RWPE2 (cell line): ENCODE measurements around the gene BCL2L1.

Experiments
- ATAC-seq: fragments of 200-7000 bp; cut with Tn5 transposase; 3 replicates; pipeline ENCODE4 v1.9.1; 2021; ENCODE audit warnings: low read depth
- DNase-seq: peaks from one replicate; pipeline ENCODE4 v3.0.0-alpha.2; 2020; ENCODE audit warnings: low spot score
- H3K27ac ChIP-seq: fragments of 450-650 bp; 2 replicates; pipeline ENCODE4 v1.5.1; 2017; ENCODE audit warnings: mild to moderate bottlenecking; ENCODE audit not compliant: poor library complexity, severe bottlenecking
- H3K27me3 ChIP-seq: fragments of 250-450 bp; sonication (Bioruptor Pico); 2 replicates; pipeline ENCODE4 v1.5.1; 2021; ENCODE audit warnings: mild to moderate bottlenecking, moderate library complexity; ENCODE audit not compliant: insufficient read depth, poor library complexity, severe bottlenecking
- H3K36me3 ChIP-seq: fragments of 250-450 bp; sonication (Bioruptor Pico); 2 replicates; pipeline ENCODE4 v1.5.1; 2020; ENCODE audit warnings: low read depth, mild to moderate bottlenecking, moderate library complexity
- H3K4me1 ChIP-seq: fragments of 250-450 bp; sonication (Bioruptor Pico); 2 replicates; pipeline ENCODE4 v1.5.1; 2021; ENCODE audit warnings: mild to moderate bottlenecking, moderate library complexity; ENCODE audit not compliant: insufficient read depth, poor library complexity, severe bottlenecking
- H3K4me3 ChIP-seq: fragments of 250-450 bp; sonication (Bioruptor Pico); 2 replicates; pipeline ENCODE4 v1.5.1; 2021; ENCODE audit warnings: mild to moderate bottlenecking, moderate library complexity; ENCODE audit not compliant: severe bottlenecking
- H3K9me3 ChIP-seq: fragments of 250-450 bp; sonication (Bioruptor Pico); 2 replicates; pipeline ENCODE4 v1.5.1; 2021; ENCODE audit warnings: mild to moderate bottlenecking, moderate library complexity; ENCODE audit not compliant: severe bottlenecking
- TF ChIP-seq, protein P1 (sequence below): fragments of 450-650 bp; IDR thresholded peaks from one replicate; pipeline ENCODE4 v1.5.1; 2017; ENCODE audit warnings: mild to moderate bottlenecking, moderate library complexity; ENCODE audit not compliant: poor library complexity, severe bottlenecking

Gene BCL2L1

GRCh38 chr20:31704225-31705119, 18.2 kb downstream of the BCL2L1 start:
- DNase-seq (peak; percentile 99), ATAC-seq (peak; percentile 94)
- Histone ChIP-seq H3K4me1 (peaks cover 73% of the 10 kb centered on the region), H3K9me3 (no peaks in the 10 kb centered on the region), H3K4me3 (no peak overlapping the region), H3K27ac (peak overlapping the region; percentile 99), H3K36me3 (peaks cover 98% of the 10 kb centered on the region), H3K27me3 (no peaks in the 10 kb centered on the region)
- TF ChIP-seq, protein P1, sequence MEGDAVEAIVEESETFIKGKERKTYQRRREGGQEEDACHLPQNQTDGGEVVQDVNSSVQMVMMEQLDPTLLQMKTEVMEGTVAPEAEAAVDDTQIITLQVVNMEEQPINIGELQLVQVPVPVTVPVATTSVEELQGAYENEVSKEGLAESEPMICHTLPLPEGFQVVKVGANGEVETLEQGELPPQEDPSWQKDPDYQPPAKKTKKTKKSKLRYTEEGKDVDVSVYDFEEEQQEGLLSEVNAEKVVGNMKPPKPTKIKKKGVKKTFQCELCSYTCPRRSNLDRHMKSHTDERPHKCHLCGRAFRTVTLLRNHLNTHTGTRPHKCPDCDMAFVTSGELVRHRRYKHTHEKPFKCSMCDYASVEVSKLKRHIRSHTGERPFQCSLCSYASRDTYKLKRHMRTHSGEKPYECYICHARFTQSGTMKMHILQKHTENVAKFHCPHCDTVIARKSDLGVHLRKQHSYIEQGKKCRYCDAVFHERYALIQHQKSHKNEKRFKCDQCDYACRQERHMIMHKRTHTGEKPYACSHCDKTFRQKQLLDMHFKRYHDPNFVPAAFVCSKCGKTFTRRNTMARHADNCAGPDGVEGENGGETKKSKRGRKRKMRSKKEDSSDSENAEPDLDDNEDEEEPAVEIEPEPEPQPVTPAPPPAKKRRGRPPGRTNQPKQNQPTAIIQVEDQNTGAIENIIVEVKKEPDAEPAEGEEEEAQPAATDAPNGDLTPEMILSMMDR = no peak

DNA sequence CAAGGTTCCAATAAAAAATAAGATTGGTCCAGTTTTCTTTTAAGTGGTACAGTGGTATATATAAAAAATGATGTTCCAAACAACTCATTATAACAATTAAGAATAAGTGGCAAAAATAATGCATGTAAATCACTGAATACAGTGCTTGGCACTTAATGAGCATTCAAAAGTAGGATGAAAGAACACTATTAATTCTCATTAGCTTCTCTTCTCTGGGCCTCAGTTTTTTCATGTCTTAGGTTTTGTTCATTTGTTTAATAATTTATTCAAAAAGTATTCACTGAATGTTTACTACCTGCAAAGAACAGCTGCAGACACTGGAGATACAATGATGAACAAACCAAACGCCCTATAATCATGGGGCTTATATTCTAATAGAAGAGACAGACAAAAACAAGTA, 21.1 kb downstream of the BCL2L1 start:
- no peak for DNase-seq
- Histone ChIP-seq H3K4me1 (peaks cover 78% of the 10 kb centered on the region), H3K9me3 (no peaks in the 10 kb centered on the region), H3K27me3 (no peaks in the 10 kb centered on the region), H3K27ac (peak overlapping the region; percentile 99), H3K4me3 (no peak overlapping the region), H3K36me3 (peaks cover 97% of the 10 kb centered on the region)
- no peak for ATAC-seq
- TF ChIP-seq, protein P1 = no peak

DNA sequence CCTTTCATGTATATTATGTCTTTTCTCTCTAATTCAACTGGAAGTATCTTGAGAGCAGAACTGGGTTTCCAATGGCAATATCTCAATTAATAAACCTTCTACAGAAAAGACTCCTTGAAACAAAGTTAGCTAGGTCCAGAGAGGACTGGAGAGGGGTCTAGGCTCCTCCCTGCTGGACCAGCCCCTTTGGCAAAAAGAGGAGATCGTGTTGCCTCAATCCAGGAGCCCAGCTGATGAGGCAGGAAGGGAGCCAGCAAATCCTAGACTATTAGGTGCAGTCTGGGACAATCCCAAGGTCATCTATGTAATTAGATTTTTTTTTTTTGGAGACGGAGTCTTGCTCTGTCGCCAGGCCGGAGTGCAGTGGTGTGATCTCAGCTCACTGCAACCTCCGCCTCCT, 21.9 kb downstream of the BCL2L1 start:
- TF ChIP-seq, protein P1 = no peak
- peak overlapping the region; percentile 99 for H3K27ac ChIP-seq
- H3K9me3 ChIP-seq = no peaks in the 10 kb centered on the region
- no peak overlapping the region for H3K4me3 ChIP-seq
- no peak for DNase-seq
- peaks cover 78% of the 10 kb centered on the region for H3K4me1 ChIP-seq
- no peak for ATAC-seq
- H3K36me3 ChIP-seq = peaks cover 97% of the 10 kb centered on the region
- H3K27me3 ChIP-seq = no peaks in the 10 kb centered on the region

GRCh38 chr20:31699801-31700728, 22.6 kb downstream of the BCL2L1 start:
- Histone ChIP-seq H3K4me1 (peaks cover 78% of the 10 kb centered on the region), H3K36me3 (peaks cover 97% of the 10 kb centered on the region), H3K9me3 (no peaks in the 10 kb centered on the region), H3K4me3 (no peak overlapping the region), H3K27ac (peak overlapping the region; percentile 99), H3K27me3 (no peaks in the 10 kb centered on the region)
- DNase-seq = no peak
- no peak for ATAC-seq
- TF ChIP-seq, protein P1 = no peak
